Hepatic stellate cell (primary cell): ENCODE data around the gene CTAGE4.
"Not testable (repeated sequence)": the region's sequence is repeated elsewhere in the genome, so short reads cannot be mapped to it uniquely, and the experiment has no call there.

Experiments used
- DNase-seq: peaks from one replicate; pipeline ENCODE4 v3.0.0; 2011; ENCODE audit warnings: low spot score

CTAGE4 gene

DNA sequence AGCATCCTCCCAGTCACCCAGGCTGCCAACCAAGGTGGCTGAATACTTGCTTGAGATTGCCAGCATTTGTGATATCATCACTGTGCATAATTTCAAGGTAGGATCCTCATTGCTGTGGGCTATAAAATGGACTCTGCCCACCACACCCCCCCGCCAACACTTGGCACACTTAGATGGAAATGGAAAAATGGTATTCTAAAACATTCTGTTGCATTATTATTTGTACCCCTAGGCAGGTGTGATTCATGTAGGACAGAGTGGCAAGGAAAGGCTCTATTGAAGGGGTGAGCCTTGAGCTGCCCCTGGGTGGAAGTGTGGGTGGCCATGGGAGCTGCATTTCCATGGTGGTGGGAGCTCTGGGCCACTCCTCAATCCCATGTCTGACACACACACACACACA lies 35.3 kb downstream of the CTAGE4 start:
- not testable (repeated sequence) for DNase-seq

GRCh38 chr7:144219149-144219548 lies 35.9 kb downstream of the CTAGE4 start:
- not testable (repeated sequence) for DNase-seq

GRCh38 chr7:144220531-144220930 lies 37.3 kb downstream of the CTAGE4 start:
- not testable (repeated sequence) for DNase-seq

DNA sequence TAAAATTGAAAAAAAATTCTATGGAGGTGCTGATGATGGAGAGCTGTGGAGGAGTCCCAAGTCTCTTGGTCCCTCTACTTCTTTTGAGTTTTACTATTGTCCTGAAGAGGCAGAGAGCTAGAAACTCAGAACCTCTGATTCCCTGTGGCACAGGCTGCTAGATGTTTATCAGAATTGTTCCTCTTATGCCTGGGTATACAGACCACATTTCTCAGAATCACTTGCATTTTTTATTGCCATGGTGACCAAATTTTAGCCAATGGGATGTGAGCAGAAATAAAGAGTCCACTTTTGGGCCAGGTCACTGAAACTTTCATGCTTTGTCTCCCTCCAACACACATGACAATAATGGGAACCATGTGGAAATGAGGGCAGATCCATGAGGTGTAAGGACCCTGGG lies 40.4 kb downstream of the CTAGE4 start:
- not testable (repeated sequence) for DNase-seq

GRCh38 chr7:144226866-144227265 lies 43.6 kb downstream of the CTAGE4 start:
- not testable (repeated sequence) for DNase-seq

DNA sequence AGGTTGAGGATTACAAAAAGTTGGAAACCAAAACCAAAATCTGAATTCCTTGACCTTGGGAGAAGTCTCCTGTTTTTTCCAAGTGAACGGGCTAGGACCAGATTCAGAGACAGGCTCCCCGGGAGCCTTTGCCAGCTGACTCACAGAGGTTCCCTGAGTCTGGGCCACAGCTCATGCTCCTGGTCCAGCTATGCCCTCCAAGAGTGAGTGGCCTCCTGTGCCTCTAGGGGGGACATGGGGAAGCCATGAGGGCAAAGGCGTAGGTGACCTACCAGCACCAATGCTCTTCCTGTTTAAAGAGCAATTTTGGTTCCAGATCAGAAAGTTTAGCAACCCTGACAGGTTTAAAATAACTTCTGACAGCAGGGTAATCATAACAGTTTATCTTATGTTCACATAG lies 45.5 kb downstream of the CTAGE4 start:
- not testable (repeated sequence) for DNase-seq

GRCh38 chr7:144231027-144231426 lies 47.8 kb downstream of the CTAGE4 start:
- DNase-seq: not testable (repeated sequence)

DNA sequence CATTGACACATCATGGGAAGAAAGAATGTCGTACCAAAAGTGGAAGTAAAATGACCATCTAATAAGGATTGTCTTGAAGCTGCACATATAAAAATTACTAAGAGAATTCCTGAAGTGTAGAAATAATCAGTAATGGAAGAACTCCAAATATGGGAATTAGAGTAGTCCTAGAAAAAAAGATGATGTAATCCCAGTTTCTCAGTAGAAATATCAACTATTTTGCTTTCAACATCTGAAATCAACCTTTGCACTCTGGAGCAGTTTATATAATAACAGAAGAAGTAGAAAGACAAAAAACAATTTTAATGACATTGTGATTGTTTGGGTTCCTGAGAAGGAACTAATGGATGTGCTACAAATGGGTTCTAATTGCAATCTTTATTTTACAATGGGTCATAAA lies 49.8 kb downstream of the CTAGE4 start:
- not testable (repeated sequence) for DNase-seq
